GM19328 (cell line): ENCODE data around the gene ARHGAP1.

Source experiments
- ATAC-seq: cut with Tn5 transposase; IDR thresholded peaks from one replicate; pipeline ENCODE4 v1.9.1; 2021; ENCODE audit warnings: mild to moderate bottlenecking, moderate library complexity; ENCODE audit not compliant: unreplicated experiment

ARHGAP1 gene

DNA sequence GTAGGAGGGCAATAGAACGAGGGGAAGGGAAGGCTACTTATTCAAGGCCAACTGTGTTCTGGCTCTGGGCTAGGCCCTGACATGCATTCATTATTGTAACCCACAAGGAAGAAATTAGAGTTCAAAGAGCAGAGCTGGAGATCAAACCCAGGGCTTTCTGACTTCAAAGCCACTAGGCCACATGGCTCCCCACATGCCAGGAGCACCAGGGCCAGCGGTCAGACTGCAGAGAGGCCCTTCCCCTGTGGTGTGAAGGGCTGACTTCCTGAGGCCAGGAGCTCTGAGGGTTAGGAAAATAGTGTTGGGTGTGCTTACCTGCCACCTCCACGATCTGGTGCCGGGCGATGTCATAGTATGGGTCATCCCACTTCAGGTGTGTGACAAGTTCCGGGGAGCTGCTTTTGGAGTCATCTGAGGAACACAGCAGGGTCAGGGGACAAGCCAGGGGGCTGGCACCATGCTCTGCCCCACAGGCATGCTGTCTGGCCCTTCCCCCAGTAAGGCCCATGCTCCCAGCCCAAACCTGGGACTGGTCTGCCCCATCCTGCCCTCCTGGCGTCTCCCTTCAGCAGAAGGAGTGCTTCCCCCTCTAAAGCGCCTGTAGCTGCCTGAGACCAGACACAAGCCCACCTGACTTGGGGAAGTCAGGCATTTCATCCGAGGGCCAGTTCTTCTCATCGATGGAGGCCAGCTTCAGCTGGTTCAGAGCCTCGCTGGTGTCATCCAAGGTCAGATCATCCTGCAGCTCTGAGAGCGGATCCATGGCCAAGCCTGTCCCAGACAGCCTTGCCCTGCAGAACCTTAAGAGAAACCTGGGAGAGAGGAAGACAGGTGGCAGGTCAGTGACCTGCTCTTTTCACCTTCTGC, 4.8 kb downstream of the ARHGAP1 start:
- no peak for ATAC-seq

DNA sequence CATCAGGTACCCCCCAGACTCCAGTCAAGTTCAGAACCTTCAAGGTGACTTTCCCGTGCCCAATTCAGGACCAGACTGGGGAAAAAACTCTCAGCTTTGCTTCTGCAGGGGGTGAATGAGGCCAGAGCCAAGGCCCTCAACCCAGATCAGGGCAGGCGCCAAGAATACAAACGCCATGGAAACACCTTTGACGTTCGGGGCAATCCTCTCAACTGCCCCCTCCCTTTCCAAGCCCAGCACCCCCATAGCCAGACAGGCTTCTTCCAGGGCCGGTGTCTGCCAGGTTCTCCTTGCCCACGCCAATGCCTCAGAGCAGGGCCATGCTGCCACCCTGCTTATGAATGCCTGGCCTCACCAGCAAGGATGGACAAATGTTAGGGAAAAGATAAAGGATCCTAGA, 5.8 kb downstream of the ARHGAP1 start:
- ATAC-seq, result no peak

DNA sequence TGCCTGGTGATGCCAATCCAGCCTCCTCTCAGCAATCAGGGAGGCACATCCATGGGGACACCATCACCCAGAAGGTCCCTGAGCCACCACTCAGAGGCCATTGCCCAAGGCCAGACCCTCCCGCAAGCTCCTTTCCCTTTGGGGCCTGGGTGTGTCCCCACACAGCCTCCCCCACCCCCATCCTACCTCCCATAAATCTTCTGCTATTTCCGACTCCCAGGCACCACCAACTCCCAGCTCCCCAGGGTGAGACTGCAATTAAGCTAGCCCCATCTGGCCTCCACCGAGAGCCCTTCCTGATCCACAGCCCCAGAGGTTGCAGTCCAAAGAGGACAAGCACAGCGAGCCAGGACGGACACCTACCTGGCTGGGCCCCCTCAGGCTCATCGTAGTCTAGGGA, 6.3 kb downstream of the ARHGAP1 start:
- ATAC-seq, result no peak

DNA sequence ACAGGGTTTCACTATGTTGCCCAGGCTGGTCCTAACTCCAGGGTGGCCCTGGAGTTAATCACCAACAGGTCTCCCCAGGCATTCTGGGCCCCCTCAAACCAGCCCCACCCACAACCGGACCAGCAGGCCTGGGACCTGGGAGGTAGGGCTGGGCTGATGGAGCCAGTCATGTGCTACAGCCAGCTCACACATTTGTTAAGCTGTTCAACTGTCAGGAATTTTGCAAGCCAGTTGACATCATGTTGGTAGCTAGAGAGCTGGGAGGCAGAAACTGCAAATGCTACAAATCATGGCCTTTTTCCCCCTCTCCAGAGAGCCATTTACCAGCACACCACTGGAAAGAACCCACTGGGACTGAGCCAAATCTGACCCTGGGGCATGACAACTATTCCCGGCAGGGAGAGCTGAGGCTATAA, 6.8 kb downstream of the ARHGAP1 start:
- ATAC-seq, result no peak

DNA sequence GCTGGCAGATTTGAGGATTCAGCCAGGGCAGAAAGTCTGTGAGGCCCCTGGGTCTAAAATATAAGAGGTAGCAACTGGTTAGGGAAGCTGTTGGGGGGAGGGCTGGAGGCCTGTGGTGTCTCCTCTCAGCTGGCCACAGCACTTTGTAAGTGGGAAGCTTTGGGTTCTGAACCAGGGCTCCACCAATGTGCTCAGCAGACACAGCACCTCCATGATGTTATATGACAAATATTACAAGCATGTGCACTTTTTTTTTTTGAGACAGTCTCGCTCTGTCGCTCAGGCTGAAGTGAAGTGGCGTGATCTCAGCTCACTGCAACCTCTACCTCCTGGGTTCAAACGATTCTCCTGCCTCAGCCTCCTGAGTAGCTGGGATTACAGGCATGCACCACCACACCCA, 8.0 kb downstream of the ARHGAP1 start:
- no peak for ATAC-seq

DNA sequence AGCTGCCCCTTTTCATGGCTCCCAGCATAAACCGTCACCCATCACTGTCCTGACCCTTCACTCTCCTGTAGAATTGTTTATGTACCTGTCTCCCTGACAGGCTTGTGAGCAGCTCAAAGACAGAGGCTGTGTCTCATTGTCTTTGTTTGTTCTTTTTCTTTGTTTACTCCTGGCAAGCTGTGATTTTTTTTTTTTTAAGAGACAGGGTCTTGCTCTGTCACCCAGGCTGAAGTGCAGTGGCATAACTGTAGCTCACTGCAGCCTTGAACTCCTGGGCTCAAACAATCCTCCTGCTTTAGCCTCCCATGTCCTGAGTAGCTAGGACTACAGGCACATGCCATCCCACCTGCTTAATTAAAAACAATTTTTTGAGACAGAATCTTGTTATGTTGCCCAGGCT, 9.7 kb downstream of the ARHGAP1 start:
- ATAC-seq, result no peak

DNA sequence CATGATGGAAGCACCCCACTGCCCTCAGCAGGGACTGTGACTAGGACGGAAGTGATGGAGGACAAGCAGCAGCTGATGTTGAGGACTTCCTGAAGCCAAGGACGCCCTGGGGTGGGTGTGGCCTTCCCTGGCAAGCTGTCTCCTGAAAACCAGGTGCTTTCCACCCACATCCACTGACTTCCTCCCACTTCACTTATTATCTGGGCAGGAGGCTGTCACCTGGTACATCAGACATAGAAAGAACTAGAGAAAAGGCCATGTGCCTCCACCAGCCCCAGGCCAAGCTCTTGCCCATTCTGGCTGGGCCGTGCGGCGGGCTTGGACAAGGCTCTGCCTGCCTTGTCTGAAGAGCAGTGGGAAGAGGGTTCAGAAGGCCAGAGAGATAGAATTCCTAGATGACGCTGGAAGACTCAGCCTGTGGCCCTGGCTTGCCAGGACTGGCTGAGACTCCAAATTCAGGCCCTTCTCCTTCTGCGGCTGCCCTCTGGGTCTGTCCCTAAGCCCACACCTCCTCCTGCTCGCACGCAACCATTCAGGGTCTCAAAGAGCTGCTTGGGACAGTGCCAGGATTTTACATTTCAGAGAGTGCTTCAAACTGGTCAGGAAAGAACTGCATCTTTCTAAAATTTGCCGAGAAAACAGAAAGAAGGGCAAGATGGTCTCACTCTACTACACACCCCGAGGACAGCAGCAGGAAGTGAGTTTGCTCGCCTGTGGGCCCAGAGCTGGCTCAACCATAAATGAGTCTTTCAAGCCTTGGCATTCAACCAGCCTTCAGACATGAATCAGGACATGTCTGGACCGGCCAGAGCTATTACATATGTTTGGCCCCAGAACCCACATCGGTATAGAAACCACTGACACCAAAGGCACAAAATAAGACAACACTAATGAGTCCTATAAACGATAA, 13.3 kb downstream of the ARHGAP1 start:
- no peak for ATAC-seq

DNA sequence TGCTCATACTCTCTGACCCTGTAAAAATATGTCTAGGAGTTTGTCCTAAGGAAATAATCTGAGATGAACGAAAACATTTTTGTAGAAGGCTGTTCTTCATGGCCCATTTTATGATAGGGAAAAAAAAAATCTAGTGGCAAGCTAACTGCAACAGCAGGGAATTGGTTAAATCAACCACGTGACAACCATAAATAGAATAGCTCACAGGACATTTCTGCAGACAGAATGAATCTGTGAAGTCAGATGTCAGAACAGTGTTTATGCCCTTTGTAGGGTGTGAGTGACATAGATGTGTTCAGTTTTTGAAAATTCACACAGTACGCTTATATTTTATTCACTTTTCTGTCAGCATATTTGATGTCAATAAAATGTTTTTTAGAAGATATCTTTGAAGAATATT, 16.1 kb downstream of the ARHGAP1 start:
- no peak for ATAC-seq

DNA sequence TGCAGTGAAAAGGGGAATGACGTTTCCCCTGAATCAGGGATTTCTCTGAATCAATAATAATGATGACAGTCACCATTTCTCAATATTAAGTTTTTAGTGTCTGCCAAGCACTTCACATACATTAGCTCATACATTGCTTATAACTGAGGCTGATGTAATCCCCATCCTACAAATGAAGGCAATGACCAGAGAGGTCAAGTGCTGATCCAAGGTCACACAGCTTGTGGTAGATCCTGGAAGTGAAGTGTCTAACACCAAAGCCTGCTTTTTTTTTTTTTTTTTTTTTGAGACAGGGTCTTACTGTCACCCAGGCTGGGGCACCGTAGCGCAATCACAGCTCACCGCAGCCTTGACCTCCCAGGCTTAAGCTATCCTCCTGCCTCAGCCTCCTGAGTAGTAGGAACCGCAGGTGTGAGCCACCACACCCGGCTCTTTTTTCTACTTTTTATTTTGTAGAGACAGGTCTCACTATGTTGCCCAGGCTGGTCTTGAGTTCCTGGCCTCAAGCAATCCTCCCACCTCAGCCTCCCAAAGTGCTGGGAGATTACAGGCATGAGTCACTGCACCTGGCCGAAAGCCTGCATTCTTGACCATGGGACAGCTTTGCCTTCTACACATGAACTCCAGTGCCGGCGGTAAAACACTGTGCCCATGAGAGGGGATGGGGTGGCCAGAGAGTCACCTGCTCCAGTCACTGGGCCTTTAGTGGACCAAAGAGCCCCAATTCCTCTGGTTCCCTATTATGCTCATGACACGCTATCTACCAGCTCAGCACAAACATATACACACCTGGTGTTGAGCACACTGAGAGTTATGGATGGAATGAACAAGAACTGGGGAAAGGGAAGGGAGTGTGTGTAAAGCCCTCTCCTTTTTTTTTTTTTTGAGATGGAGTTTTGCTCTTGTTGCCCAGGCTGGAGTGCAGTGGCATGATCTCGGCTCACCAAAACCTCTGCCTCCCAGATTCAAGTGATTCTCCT, 17.4 kb downstream of the ARHGAP1 start:
- ATAC-seq, result no peak

DNA sequence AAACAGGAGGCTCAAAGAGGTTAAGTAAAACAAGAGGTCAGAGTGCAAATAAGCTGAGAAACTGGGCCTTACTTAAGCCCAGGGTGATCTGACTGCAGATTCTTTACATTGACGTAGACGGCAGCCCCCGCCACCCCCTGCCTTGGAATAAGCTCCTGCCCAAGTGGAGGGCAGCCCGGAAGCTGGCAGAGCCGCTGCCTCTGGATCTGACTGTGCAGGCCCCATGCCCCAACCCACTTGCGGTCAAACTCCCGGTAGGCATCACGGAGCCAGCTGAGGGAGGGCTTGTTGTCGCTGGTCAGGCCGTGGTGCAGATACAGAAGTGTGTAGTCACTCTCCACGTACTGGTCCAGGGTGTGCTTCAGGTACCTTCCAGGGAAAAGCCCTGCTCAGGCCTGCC, 18.6 kb downstream of the ARHGAP1 start:
- ATAC-seq, result no peak

DNA sequence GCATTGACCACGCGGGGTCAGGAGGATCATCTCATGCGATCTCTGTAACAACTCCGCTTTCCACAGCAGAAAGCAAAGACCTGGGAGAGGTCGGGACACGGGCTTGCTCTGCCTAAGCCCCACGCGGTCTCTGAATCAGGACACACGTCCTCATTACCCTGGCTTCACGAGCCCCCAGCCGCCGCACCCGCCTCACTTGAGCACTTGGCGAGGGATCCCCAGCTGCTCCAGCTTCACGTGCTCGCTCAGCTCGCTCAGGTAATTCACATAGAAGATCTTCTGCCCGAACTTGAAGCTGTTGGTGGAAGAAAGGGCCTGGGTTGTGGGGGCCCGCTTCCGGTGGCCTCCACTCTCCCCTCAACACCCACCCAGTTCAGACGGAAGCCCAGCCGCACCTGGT, 19.6 kb downstream of the ARHGAP1 start:
- ATAC-seq, result no peak

DNA sequence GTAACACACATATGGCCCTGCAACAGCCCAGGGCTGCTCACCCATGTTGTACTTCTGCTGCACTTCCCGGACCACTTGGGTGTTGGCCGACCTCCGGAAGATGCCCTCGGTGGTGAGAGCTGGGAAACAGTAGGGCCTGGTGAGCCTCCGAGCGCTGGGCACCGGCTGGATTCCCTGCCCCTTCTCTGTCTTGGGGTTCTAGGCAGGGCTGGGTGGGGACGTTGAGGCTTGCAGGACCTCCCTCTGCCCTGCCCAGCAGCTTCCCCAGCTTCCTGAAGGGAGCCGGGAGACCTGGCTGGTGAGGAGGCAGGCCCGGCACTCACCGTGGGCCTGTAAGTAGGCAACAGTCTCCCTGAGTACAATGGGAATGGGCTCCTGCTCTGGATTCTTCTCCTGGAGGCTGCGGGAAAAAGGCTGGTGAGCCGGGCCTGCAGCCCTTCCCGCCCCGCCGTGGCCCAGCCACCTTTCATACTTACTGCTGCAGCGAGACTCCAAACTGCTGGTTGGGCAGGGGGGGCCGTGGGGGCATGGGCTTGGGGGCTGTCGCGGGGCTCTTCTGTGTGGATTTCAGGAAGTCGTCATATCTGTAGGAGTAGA, 20.2 kb downstream of the ARHGAP1 start:
- no peak for ATAC-seq

DNA sequence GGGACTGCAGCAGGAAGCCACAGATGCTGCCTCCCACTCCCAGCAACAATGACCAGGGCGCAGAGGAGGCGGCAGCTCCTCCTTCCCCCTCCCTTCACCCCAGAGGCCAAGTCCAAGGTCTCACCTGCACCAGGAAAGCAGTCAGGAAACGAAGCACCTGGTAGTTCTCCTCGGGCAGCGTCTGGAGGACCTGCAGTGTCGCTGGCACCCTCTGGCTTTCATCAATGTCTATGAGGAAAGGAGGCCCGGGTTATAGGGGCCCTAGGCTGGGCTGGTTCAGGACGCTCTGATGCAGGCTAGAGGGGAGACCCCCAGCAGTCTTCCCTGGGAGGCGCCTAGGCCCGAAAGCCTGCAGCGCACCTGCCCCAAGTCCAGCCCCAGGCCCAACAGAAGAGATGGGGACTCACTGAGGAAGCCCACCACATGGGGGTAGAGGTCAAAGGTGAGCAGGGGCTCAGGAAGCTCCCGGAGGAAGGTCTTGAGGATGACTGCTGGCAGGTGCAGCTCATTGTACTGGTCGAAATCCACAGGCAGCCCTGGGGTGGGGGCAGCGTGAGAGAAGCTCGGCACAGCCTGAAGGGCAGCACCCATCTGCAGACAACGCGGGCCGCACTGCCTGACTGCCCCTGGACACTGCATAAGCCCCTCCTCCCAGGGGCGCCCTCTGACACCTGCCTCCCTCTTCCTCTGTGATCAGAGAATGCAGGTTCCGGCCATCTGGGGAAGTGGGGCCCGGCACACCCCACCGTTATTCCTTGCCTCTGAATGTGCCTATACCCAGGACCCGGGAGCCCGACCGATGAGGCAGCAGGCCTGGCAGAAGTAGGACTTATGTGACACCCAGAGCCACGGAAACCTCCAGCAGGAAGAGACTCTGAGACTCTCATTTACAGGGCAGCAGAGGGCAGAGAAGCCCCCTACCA, 20.9 kb downstream of the ARHGAP1 start:
- no peak for ATAC-seq

DNA sequence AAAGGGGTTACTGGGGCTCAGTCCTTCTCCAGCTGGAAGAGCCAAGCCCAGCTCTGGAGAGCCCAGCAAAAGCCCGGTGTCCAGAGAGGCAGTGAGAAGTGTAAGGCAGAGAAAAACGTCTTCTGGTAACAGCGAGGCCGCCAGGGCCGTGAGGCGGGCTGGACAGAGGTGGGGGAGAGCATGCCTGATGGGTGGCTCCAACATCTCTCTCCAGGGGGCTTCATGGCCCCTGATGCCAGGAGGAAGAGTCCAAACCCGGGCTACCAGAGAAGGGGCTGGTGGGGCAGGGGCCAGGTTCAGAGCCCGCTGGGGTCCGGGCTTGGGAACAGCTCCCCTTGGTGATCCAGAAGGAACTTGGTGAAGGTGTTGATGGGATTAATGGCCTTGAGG, 21.7 kb downstream of the ARHGAP1 start:
- ATAC-seq, result no peak

DNA sequence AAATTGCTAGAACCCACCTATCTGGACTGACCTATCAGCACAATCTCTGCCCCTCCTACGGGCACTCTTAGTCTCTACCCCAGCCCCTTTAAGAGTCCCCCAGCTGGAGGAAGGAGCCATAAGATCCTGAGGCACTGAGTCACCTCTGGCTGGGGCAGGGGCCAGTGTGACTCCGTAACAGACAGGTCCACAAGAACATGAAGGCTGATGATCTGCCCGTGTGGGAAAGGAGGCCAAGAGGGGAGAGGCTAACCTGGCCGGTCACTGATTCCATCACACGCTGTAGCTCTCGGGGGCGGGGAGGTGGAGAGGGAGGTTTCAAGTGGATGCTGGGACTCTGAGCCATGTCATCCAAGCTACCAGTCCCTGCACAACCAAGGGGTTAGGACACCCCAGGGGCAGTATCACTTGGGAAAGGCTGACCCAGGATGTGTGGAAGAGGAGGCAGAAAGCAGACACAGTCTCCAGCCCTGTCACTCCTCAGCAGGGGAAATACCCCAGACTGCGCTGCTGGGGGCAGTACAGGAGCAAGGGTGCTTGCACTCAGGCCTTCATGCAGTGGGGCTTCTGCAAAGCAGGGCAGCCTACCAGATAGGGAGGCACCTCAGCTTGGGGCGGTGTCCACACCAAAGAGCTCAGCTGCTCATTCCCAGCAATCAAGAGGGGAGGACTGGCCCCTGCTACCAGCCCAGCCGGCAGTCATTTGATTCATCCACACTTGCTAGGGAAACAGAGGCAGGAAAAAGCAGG, 22.3 kb downstream of the ARHGAP1 start:
- ATAC-seq, result no peak

DNA sequence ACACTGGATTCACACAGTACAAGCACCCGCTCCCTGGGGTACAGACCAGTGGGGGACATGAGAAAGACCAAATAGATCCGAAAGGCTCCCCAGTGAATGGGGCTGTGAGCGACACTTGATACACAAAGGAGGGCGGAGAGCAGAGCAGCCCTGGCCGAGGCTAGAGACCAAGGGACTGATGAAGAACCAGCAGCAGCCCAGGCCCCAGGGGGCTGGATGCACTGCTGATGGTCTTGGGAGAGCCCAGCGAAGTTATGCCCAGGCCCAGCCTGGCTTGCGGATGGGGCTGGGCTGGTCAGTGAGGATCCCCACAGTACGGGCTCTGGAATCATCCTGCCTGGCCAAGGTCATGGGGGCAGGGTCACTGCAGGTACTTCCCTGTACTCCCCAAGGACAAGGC, 23.2 kb downstream of the ARHGAP1 start:
- ATAC-seq, result no peak

DNA sequence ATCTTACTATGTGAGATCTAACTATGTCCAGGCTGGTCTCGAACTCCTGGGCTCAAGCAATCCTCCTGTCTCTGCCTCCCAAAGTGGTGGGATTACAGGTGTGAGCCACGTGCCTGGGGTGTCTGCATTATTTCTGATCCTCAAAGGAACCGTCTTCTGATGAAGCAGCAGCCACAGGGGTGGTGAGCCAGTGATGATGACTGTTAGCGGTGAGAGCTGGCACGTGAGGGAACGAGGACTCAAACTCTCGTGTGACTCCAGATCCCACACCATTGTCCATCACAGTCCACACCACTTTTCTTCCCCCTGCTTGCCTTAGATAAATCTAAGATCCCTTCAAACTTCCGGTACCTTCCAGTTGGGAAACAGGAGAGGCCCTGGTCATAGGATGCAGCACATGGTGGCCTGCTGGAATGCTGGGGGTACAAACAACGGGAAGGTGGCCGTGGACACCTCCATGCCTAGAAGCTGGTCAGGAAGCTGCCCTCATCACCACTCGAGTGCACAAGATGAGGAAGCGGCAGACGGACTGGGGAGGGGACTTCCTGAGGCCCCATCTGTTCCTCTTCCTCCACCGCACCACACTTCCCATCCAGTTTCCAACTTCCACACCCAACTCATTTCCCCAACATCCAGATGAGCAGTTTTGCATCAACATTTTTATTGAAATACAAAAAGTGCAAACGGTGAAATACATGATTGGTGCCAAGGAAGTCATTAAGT, 23.8 kb downstream of the ARHGAP1 start:
- no peak for ATAC-seq

DNA sequence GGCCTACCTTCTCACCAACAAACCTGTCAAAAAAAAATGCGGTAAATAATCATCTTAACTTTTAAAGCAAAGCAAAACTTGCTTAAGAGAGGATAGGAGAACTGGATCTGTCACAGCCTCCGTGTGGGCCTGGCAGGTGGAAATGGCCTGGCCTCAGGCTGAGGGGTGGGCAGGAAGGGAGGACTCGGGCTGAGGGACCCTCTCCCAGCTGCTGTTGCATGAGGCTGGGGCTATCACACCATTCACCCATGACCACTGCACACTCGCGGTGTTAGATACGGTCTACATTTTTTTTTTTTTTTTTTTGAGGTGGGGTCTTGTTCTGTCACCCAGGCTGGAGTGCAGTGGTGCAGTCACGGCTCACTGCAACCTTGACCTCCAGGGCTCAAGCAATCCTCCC, 24.5 kb downstream of the ARHGAP1 start:
- ATAC-seq, result no peak
